Fibroblast of mammary gland (primary cell): Measurements from ENCODE around the gene PLPPR1.

ENCODE experiments used
- DNase-seq: peaks from one replicate; pipeline ENCODE4 v3.0.0-alpha.2; 2010; ENCODE audit warnings: low read depth
- H3K4me3 ChIP-seq: 2 replicates; pipeline ENCODE4 v1.5.1; 2011; ENCODE audit warnings: low read depth, mild to moderate bottlenecking, low read length, moderate library complexity; ENCODE audit not compliant: control insufficient read depth
- TF ChIP-seq, protein P1 (sequence below): conservative IDR thresholded peaks from 2 replicates; pipeline ENCODE4 v1.5.1; 2011; ENCODE audit warnings: low read depth, low read length, inconsistent platforms; ENCODE audit not compliant: control insufficient read depth, insufficient read depth

The PLPPR1 gene

DNA sequence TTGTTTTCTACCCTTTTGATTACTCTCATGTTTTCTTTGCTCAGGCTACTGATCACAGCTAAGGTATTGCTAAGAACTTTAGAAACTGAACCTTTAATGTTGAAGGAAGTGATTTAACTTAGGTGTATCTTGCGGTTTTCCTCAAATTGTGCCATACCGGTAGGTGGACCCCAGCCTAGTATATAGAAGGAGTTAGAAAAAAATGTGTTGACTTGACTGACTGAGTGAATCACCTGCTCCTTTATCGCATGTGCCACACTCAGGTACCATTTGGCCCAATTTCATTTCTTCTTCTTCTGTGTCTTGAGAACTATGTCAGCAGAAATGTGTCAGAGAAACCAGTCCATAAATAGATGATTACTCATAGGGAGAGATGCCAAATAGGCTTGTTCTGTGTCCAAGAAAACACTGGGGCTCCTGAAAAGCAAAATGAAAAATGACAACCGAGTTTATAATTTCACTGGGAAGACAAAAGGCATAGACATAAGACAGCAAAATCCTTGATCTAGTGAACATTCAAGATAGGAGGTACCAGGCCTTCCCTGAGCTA is 19.4 kb downstream of the PLPPR1 start:
- TF ChIP-seq, protein P1, sequence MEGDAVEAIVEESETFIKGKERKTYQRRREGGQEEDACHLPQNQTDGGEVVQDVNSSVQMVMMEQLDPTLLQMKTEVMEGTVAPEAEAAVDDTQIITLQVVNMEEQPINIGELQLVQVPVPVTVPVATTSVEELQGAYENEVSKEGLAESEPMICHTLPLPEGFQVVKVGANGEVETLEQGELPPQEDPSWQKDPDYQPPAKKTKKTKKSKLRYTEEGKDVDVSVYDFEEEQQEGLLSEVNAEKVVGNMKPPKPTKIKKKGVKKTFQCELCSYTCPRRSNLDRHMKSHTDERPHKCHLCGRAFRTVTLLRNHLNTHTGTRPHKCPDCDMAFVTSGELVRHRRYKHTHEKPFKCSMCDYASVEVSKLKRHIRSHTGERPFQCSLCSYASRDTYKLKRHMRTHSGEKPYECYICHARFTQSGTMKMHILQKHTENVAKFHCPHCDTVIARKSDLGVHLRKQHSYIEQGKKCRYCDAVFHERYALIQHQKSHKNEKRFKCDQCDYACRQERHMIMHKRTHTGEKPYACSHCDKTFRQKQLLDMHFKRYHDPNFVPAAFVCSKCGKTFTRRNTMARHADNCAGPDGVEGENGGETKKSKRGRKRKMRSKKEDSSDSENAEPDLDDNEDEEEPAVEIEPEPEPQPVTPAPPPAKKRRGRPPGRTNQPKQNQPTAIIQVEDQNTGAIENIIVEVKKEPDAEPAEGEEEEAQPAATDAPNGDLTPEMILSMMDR: no peak
- peak; percentile 2 for DNase-seq
- no peak overlapping the region for H3K4me3 ChIP-seq

DNA sequence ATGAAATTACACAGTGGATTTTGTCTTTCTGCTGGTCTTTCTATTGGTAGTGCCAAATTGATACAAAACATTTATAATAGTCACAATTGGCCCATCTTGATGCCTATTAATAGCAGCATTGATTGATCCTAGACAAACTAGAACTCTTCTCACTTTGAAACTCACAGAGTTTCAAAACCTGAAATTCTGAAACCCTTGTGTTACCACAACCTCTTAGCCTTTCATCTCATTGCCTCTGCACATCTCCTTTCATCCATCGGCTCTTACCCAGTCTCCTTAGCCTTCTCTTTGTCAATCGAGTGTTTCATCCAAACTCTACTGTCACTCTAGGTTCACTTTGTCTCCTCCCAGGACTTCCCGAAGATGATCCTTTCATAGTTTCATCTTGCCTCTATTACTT is 22.1 kb downstream of the PLPPR1 start:
- H3K4me3 ChIP-seq: no peak overlapping the region
- no peak for DNase-seq
- TF ChIP-seq, protein P1: no peak

DNA sequence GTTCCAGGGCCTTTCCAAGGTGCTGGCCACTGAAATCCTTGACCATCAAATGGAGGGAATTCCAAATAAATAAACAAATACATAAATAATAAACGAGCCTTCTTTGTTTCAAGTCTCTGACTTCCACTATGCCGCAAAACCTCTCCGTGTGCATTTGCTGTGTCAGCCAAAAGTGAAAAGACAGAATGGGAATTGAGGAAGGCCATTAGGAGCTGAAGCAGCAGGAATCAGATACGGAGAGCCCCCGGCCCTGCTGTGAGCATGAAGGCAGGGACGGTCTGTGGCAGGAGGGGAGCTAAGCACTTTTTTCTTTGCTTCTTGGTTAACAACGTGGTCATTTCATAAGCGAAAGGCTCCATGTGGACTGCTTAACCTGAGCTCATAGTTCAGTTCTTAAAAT is 26.1 kb downstream of the PLPPR1 start:
- TF ChIP-seq, protein P1: no peak
- no peak for DNase-seq
- H3K4me3 ChIP-seq: no peak overlapping the region

DNA sequence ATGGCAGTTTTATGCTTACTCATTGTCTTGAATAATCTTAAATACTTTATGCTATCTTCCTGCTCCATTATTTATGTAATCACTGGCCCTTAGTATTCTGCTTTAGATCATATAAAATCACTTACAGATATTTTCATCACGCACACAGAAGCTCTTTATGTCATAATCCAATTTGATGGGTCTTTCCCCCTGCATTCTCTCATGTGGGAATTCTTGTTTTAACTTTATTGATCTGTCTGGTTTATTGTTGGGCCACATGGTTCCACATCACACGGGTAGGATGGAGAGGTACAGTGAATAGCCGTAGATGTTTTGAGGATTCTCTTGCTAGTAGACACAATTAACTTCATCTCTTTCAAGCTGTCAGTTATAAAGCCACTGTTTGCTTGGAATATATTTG is 27.0 kb downstream of the PLPPR1 start:
- TF ChIP-seq, protein P1: no peak
- no peak for DNase-seq
- H3K4me3 ChIP-seq: no peak overlapping the region

DNA sequence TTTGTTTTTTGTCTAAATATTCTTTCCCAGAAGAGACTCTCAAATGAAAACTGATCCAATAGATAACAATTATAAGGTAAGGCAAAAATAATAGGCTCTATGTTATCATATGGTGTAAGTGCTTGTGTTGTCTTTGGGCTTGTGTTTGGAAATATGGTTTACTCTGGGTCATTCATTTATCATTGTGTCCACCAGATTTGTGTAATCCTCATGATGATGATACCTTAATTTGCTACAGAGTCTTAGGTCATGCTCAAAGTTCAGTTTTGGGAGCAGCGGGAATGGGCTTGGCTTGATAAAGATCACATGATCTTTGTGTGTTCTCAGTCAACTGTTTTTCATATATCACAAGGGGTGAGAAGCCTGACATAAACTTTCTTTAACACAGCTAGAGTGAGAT is 34.2 kb downstream of the PLPPR1 start:
- no peak overlapping the region for H3K4me3 ChIP-seq
- TF ChIP-seq, protein P1: no peak
- DNase-seq: no peak

DNA sequence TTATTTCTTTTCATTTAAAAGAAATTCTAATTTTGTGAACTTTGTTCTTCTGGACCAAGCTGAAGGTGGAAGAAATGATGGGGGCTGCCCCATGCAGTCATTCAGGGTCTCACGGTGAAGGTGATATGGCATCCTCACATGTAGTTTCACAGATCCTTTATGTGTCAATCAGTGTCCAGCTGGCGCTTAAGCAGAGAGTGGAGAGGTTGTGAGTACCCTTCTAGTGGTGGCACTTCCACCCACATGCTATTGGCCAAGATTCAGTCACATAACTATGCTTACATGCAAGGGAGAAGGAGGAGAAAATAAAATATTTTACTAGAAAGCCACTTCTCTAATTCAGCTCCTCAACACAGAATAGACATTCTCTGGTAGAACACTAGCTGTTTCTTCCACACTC is 34.7 kb downstream of the PLPPR1 start:
- TF ChIP-seq, protein P1: no peak
- no peak for DNase-seq

DNA sequence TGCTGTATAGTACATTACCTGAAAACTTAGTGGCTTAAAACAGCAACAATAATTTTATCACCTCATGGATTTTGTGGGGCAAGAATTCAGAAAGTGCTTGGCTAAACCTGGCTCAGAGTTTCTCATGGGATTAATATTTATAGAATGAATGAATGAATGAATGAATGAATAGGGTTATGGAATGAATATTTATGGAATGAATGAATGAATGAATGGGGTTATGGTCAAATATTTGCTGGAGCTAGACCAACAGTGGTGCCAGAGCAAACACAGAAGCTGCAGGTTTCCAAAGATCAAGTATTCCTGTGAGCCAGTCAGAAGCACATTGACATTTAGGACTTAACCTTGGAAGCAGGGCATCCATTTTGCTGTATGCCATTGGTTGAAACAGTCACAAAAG is 35.7 kb downstream of the PLPPR1 start:
- TF ChIP-seq, protein P1: no peak

More for the DNA sequence above, 34.7 kb downstream of the PLPPR1 start:
- H3K4me3 ChIP-seq: no peak overlapping the region

More for the DNA sequence above, 35.7 kb downstream of the PLPPR1 start:
- DNase-seq: no peak
- no peak overlapping the region for H3K4me3 ChIP-seq
